Activated T-cell treated with anti-CD3 and anti-CD28 coated beads, Interleukin-2, amount 50 U/mL, for 24 hours (primary cell): ENCODE data around the gene IVNS1ABP.
A peak's percentile ranks its signal among the peaks of the same experiment; 100 is the strongest.
"Not testable (repeated sequence)": the region's sequence is repeated elsewhere in the genome, so short reads cannot be mapped to it uniquely, and the experiment has no call there.

Experiments
- DNase-seq: peaks from one replicate; pipeline ENCODE4 v3.0.0-alpha.2; 2020
- H3K27ac Mint-ChIP-seq: 2 replicates; pipeline ENCODE4 v1.8.0; 2020; ENCODE audit warnings: mild to moderate bottlenecking, mixed read lengths
- H3K27me3 Mint-ChIP-seq: 2 replicates; pipeline ENCODE4 v1.8.0; 2020; ENCODE audit warnings: mixed read lengths
- H3K36me3 Mint-ChIP-seq: 2 replicates; pipeline ENCODE4 v1.8.0; 2020; ENCODE audit warnings: low read depth, mixed read lengths
- H3K4me1 Mint-ChIP-seq: 2 replicates; pipeline ENCODE4 v1.8.0; 2020; ENCODE audit warnings: low read depth, mixed read lengths
- H3K4me3 Mint-ChIP-seq: 2 replicates; pipeline ENCODE4 v1.8.0; 2020; ENCODE audit warnings: mild to moderate bottlenecking, moderate library complexity, mixed read lengths
- H3K9me3 Mint-ChIP-seq: 2 replicates; pipeline ENCODE4 v1.8.0; 2020; ENCODE audit warnings: mixed read lengths

Gene IVNS1ABP

GRCh38 chr1:185343306-185343705, 26.3 kb upstream of the IVNS1ABP start:
- H3K36me3 Mint-ChIP-seq = no peaks in the 10 kb centered on the region
- H3K9me3 Mint-ChIP-seq = no peaks in the 10 kb centered on the region
- no peak overlapping the region for H3K4me3 Mint-ChIP-seq
- peaks cover 36% of the 10 kb centered on the region for H3K4me1 Mint-ChIP-seq
- H3K27ac Mint-ChIP-seq = no peak overlapping the region
- no peak for DNase-seq
- no peaks in the 10 kb centered on the region for H3K27me3 Mint-ChIP-seq

- Mint-ChIP-seq H3K27me3 (no peaks in the 10 kb centered on the region), H3K4me3 (no peak overlapping the region), H3K27ac (no peak overlapping the region), H3K36me3 (no peaks in the 10 kb centered on the region), H3K4me1 (peaks cover 38% of the 10 kb centered on the region), H3K9me3 (no peaks in the 10 kb centered on the region)
- no peak for DNase-seq
These were observed 25.7 kb upstream of the IVNS1ABP start for GRCh38 chr1:185342672-185343259.

- no peaks in the 10 kb centered on the region for H3K27me3 Mint-ChIP-seq
- H3K4me3 Mint-ChIP-seq = no peak overlapping the region
- DNase-seq = no peak
- no peaks in the 10 kb centered on the region for H3K9me3 Mint-ChIP-seq
- H3K27ac Mint-ChIP-seq = no peak overlapping the region
- peaks cover 38% of the 10 kb centered on the region for H3K4me1 Mint-ChIP-seq
- H3K36me3 Mint-ChIP-seq = no peaks in the 10 kb centered on the region
These were observed 25.0 kb upstream of the IVNS1ABP start for GRCh38 chr1:185342017-185342416.

GRCh38 chr1:185341196-185341781, 24.2 kb upstream of the IVNS1ABP start:
- Mint-ChIP-seq H3K27ac (no peak overlapping the region), H3K9me3 (no peaks in the 10 kb centered on the region), H3K4me1 (peaks cover 33% of the 10 kb centered on the region), H3K4me3 (no peak overlapping the region), H3K36me3 (no peaks in the 10 kb centered on the region), H3K27me3 (no peaks in the 10 kb centered on the region)
- no peak for DNase-seq

- H3K4me1 Mint-ChIP-seq = peaks cover 28% of the 10 kb centered on the region
- no peaks in the 10 kb centered on the region for H3K36me3 Mint-ChIP-seq
- peak overlapping the region; percentile 36 for H3K27ac Mint-ChIP-seq
- no peaks in the 10 kb centered on the region for H3K9me3 Mint-ChIP-seq
- peak; percentile 37 for DNase-seq
- H3K4me3 Mint-ChIP-seq = no peak overlapping the region
- H3K27me3 Mint-ChIP-seq = no peaks in the 10 kb centered on the region
These were observed 21.9 kb upstream of the IVNS1ABP start for GRCh38 chr1:185338719-185339622.

GRCh38 chr1:185337246-185337645, 20.2 kb upstream of the IVNS1ABP start:
- Mint-ChIP-seq H3K27ac (no peak overlapping the region), H3K4me1 (peaks cover 28% of the 10 kb centered on the region), H3K4me3 (no peak overlapping the region), H3K9me3 (no peaks in the 10 kb centered on the region), H3K27me3 (no peaks in the 10 kb centered on the region), H3K36me3 (no peaks in the 10 kb centered on the region)
- DNase-seq = no peak

GRCh38 chr1:185334182-185334581, 17.1 kb upstream of the IVNS1ABP start:
- no peak for DNase-seq
- Mint-ChIP-seq H3K27me3 (no peaks in the 10 kb centered on the region), H3K4me1 (peaks cover 16% of the 10 kb centered on the region), H3K9me3 (no peaks in the 10 kb centered on the region), H3K36me3 (no peaks in the 10 kb centered on the region), H3K27ac (no peak overlapping the region), H3K4me3 (no peak overlapping the region)

GRCh38 chr1:185328255-185328654, 11.2 kb upstream of the IVNS1ABP start:
- no peaks in the 10 kb centered on the region for H3K4me1 Mint-ChIP-seq
- H3K27ac Mint-ChIP-seq = no peak overlapping the region
- H3K36me3 Mint-ChIP-seq = no peaks in the 10 kb centered on the region
- H3K4me3 Mint-ChIP-seq = no peak overlapping the region
- no peaks in the 10 kb centered on the region for H3K27me3 Mint-ChIP-seq
- no peak for DNase-seq
- no peaks in the 10 kb centered on the region for H3K9me3 Mint-ChIP-seq

- DNase-seq = no peak
- Mint-ChIP-seq H3K4me3 (no peak overlapping the region), H3K4me1 (no peaks in the 10 kb centered on the region), H3K9me3 (peaks cover 5% of the 10 kb centered on the region), H3K27me3 (no peaks in the 10 kb centered on the region), H3K27ac (no peak overlapping the region), H3K36me3 (no peaks in the 10 kb centered on the region)
These were observed 8.4 kb upstream of the IVNS1ABP start for GRCh38 chr1:185325413-185325812.

GRCh38 chr1:185324118-185324517, 7.1 kb upstream of the IVNS1ABP start:
- Mint-ChIP-seq H3K9me3 (peaks cover 5% of the 10 kb centered on the region), H3K27ac (no peak overlapping the region), H3K36me3 (no peaks in the 10 kb centered on the region), H3K27me3 (no peaks in the 10 kb centered on the region), H3K4me1 (peaks cover 2% of the 10 kb centered on the region), H3K4me3 (no peak overlapping the region)
- DNase-seq = no peak

GRCh38 chr1:185322636-185323035, 5.6 kb upstream of the IVNS1ABP start:
- DNase-seq = no peak
- Mint-ChIP-seq H3K9me3 (peaks cover 5% of the 10 kb centered on the region), H3K36me3 (peaks cover 2% of the 10 kb centered on the region), H3K27ac (no peak overlapping the region), H3K4me3 (no peak overlapping the region), H3K27me3 (no peaks in the 10 kb centered on the region), H3K4me1 (peaks cover 16% of the 10 kb centered on the region)

GRCh38 chr1:185321653-185322221, 4.7 kb upstream of the IVNS1ABP start:
- H3K36me3 Mint-ChIP-seq, DNase-seq, H3K27ac Mint-ChIP-seq, H3K9me3 Mint-ChIP-seq, H3K27me3 Mint-ChIP-seq, H3K4me3 Mint-ChIP-seq: not testable (repeated sequence)
- peaks cover 20% of the 10 kb centered on the region for H3K4me1 Mint-ChIP-seq

- not testable (repeated sequence) for H3K27me3 Mint-ChIP-seq, H3K9me3 Mint-ChIP-seq, H3K27ac Mint-ChIP-seq, H3K4me3 Mint-ChIP-seq, DNase-seq
- Mint-ChIP-seq H3K36me3 (peaks cover 12% of the 10 kb centered on the region), H3K4me1 (peaks cover 20% of the 10 kb centered on the region)
These were observed 4.1 kb upstream of the IVNS1ABP start for GRCh38 chr1:185321104-185321503.

- Mint-ChIP-seq H3K9me3 (peaks cover 5% of the 10 kb centered on the region), H3K27ac (peak overlapping the region; percentile 67), H3K4me3 (no peak overlapping the region), H3K27me3 (no peaks in the 10 kb centered on the region), H3K36me3 (peaks cover 32% of the 10 kb centered on the region), H3K4me1 (peaks cover 30% of the 10 kb centered on the region)
- DNase-seq = no peak
These were observed 2.1 kb upstream of the IVNS1ABP start for GRCh38 chr1:185319139-185319475.
